ENCODE measurements around the gene IGFLR1. TPM values are rescaled to one million over a fixed set of nuclear protein-coding genes. Genes with fewer than 3 reads are reported as not detected.

The IGFLR1 gene
- total RNA-seq, 1 donor from 2014 or later, result 16.9 TPM

GRCh38 chr19:35745328-35746086 lies 3.3 kb upstream of the IGFLR1 start, which contains the start of the genes PSENEN and U2AF1L4:
TSS of gene PSENEN (plus strand) at chr19:35745651. CDS start at chr19:35745931, 280 bp downstream.
TSS of gene U2AF1L4 (minus strand) at chr19:35745418. CDS start at chr19:35745391, 27 bp downstream.
- Histone ChIP-seq H3K27ac (peak within 1 kb of the TSS; percentile 100), H3K9me3 (no peaks in the 10 kb centered on the region), H3K27me3 (no peaks in the 10 kb centered on the region), H3K4me3 (peak within 1 kb of the TSS; percentile 93), H3K36me3 (no peaks in the 10 kb centered on the region), H3K4me1 (peaks cover 38% of the 10 kb centered on the region)
- peak; percentile 98 for DNase-seq
- TF ChIP-seq CTCF (IDR thresholded peaks at IDR 0.05), result no peak
- peak; percentile 76 for ATAC-seq
- intact Hi-C loops (cut with DNase I), result no loop called here

- H3K27me3 ChIP-seq, result no peaks in the 10 kb centered on the region
- H3K36me3 ChIP-seq, result no peaks in the 10 kb centered on the region
- intact Hi-C loops (cut with DNase I), result no loop called here
- TF ChIP-seq CTCF (IDR thresholded peaks at IDR 0.05), result peak; percentile 39
- peak; percentile 97 for DNase-seq
- peak overlapping the region; percentile 93 for H3K4me3 ChIP-seq
- ATAC-seq, result peak; percentile 75
- peak overlapping the region; percentile 100 for H3K27ac ChIP-seq
- H3K9me3 ChIP-seq, result no peaks in the 10 kb centered on the region
- H3K4me1 ChIP-seq, result peaks cover 42% of the 10 kb centered on the region
Observed at GRCh38 chr19:35744430-35745327, 2.4 kb upstream of the IGFLR1 start.

GRCh38 chr19:35743640-35744429 lies 1.6 kb upstream of the IGFLR1 start:
- Histone ChIP-seq H3K9me3 (no peaks in the 10 kb centered on the region), H3K4me1 (peaks cover 38% of the 10 kb centered on the region), H3K27ac (peak overlapping the region; percentile 100), H3K4me3 (peak overlapping the region; percentile 93), H3K36me3 (peaks cover 6% of the 10 kb centered on the region), H3K27me3 (no peaks in the 10 kb centered on the region)
- no peak for ATAC-seq
- no peak for TF ChIP-seq CTCF (IDR thresholded peaks at IDR 0.05)
- DNase-seq, result no peak
- intact Hi-C loops (cut with DNase I), result no loop called here

GRCh38 chr19:35741203-35741515 lies 1.1 kb downstream of the IGFLR1 start:
- Histone ChIP-seq H3K27ac (peak overlapping the region; percentile 83), H3K27me3 (no peaks in the 10 kb centered on the region), H3K4me1 (peaks cover 28% of the 10 kb centered on the region), H3K4me3 (peak overlapping the region; percentile 65), H3K36me3 (peaks cover 32% of the 10 kb centered on the region), H3K9me3 (no peaks in the 10 kb centered on the region)
- intact Hi-C loops (cut with DNase I), result no loop called here
- no peak for TF ChIP-seq CTCF (IDR thresholded peaks at IDR 0.05)
- DNase-seq (no peak), ATAC-seq (no peak)

All from upper lobe of right lung (tissue), 1 donor.